GM23338 (cell line): Measurements from ENCODE around the gene USP10. TPM values are rescaled to one million over a fixed set of nuclear protein-coding genes. Genes with fewer than 3 reads are reported as not detected.

ENCODE experiments used
- ATAC-seq: fragments of 200-7000 bp; cut with Tn5 transposase; 3 replicates; pipeline ENCODE4 v1.9.1; 2020
- DNase-seq: peaks from one replicate; pipeline ENCODE4 v3.0.0-alpha.2; 2015; ENCODE audit warnings: low spot score
- H2AFZ ChIP-seq: fragments of 200-600 bp; sonication (generic); 2 replicates; pipeline ENCODE4 v1.8.0; 2016; ENCODE audit warnings: antibody characterized with exemption, mild to moderate bottlenecking, moderate library complexity
- H3F3A ChIP-seq: fragments of 200-600 bp; sonication (generic); replicated peaks from 2 replicates; pipeline ENCODE4 v1.8.0; 2017; ENCODE audit warnings: antibody characterized with exemption, mixed run types, low read depth
- H3K27ac ChIP-seq: fragments of 200-600 bp; sonication (generic); 2 replicates; pipeline ENCODE4 v1.6.1; 2016; ENCODE audit warnings: low read depth
- H3K27me3 ChIP-seq: fragments of 200-600 bp; sonication (generic); 2 replicates; pipeline ENCODE4 v1.8.0; 2016; ENCODE audit warnings: mild to moderate bottlenecking, mixed run types, moderate library complexity; ENCODE audit not compliant: insufficient read depth
- H3K36me3 ChIP-seq: fragments of 200-600 bp; sonication (generic); 2 replicates; pipeline ENCODE4 v1.8.0; 2016; ENCODE audit warnings: mild to moderate bottlenecking; ENCODE audit not compliant: insufficient read depth
- H3K4me1 ChIP-seq: fragments of 200-600 bp; sonication (generic); 2 replicates; pipeline ENCODE4 v1.8.0; 2016; ENCODE audit warnings: mild to moderate bottlenecking, moderate library complexity; ENCODE audit not compliant: insufficient read depth
- H3K4me2 ChIP-seq: fragments of 200-600 bp; sonication (generic); 2 replicates; pipeline ENCODE4 v1.7.1; 2017; ENCODE audit warnings: mixed run types
- H3K4me3 ChIP-seq: fragments of 200-600 bp; sonication (generic); 2 replicates; pipeline ENCODE4 v1.6.1; 2016; ENCODE audit warnings: mixed run types
- H3K79me2 ChIP-seq: fragments of 200-600 bp; sonication (generic); replicated peaks from 2 replicates; pipeline ENCODE4 v1.8.0; 2017; ENCODE audit warnings: mild to moderate bottlenecking; ENCODE audit not compliant: insufficient read depth
- H3K9me2 ChIP-seq: fragments of 200-600 bp; sonication (generic); 2 replicates; pipeline ENCODE4 v1.8.0; 2017; ENCODE audit not compliant: insufficient read depth
- H4K20me1 ChIP-seq: fragments of 200-600 bp; sonication (generic); replicated peaks from 2 replicates; pipeline ENCODE4 v1.8.0; 2017; ENCODE audit warnings: mild to moderate bottlenecking; ENCODE audit not compliant: insufficient read depth
- H3K27ac Mint-ChIP-seq: 2 replicates; pipeline ENCODE4 v1.8.0; 2020; ENCODE audit warnings: inconsistent platforms, mild to moderate bottlenecking, moderate library complexity, mixed read lengths
- H3K27me3 Mint-ChIP-seq: 3 replicates; pipeline ENCODE4 v1.8.0; 2022; ENCODE audit warnings: low read depth, mild to moderate bottlenecking, moderate library complexity, mixed read lengths, inconsistent platforms; ENCODE audit not compliant: insufficient read depth, poor library complexity
- H3K36me3 Mint-ChIP-seq: 3 replicates; pipeline ENCODE4 v1.8.0; 2021; ENCODE audit warnings: low read depth, mild to moderate bottlenecking, inconsistent platforms, moderate library complexity, mixed read lengths
- H3K4me1 Mint-ChIP-seq: 3 replicates; pipeline ENCODE4 v1.8.0; 2020; ENCODE audit warnings: mild to moderate bottlenecking, inconsistent platforms, mixed read lengths
- H3K4me3 Mint-ChIP-seq: 3 replicates; pipeline ENCODE4 v1.8.0; 2021; ENCODE audit warnings: moderate library complexity, mild to moderate bottlenecking, inconsistent platforms, mixed read lengths
- H3K9me3 Mint-ChIP-seq: 3 replicates; pipeline ENCODE4 v1.8.0; 2020; ENCODE audit warnings: moderate library complexity, mild to moderate bottlenecking, inconsistent platforms, mixed read lengths
- CREB1 ChIP-seq: fragments of 250-450 bp; sonication (Bioruptor Pico); IDR thresholded peaks from 2 replicates; pipeline ENCODE4 v1.5.0; 2020; ENCODE audit warnings: low read depth, mild to moderate bottlenecking, moderate library complexity
- EZH2 ChIP-seq: fragments of 200-600 bp; sonication (generic); IDR thresholded peaks from one replicate; pipeline ENCODE4 v1.8.0; 2017; ENCODE audit warnings: antibody characterized with exemption, mild to moderate bottlenecking, low read depth; ENCODE audit not compliant: unreplicated experiment
- EZH2phosphoT487 ChIP-seq: fragments of 200-600 bp; sonication (generic); IDR thresholded peaks from one replicate; pipeline ENCODE4 v1.8.1; 2018; ENCODE audit warnings: antibody characterized with exemption; ENCODE audit not compliant: unreplicated experiment
- JUNB ChIP-seq: IDR thresholded peaks from one replicate; pipeline ENCODE4 v1.6.1; 2016; ENCODE audit warnings: antibody characterized with exemption; ENCODE audit not compliant: unreplicated experiment
- NANOG ChIP-seq: IDR thresholded peaks from 2 replicates; pipeline ENCODE4 v1.6.1; 2016; ENCODE audit warnings: antibody characterized with exemption, borderline replicate concordance
- POLR2AphosphoS5 ChIP-seq: IDR thresholded peaks from 2 replicates; pipeline ENCODE4 v1.6.1; 2016; ENCODE audit warnings: antibody characterized with exemption, low read depth
- STAT1 ChIP-seq: IDR thresholded peaks from one replicate; pipeline ENCODE4 v1.6.1; 2016; ENCODE audit warnings: antibody characterized with exemption; ENCODE audit not compliant: unreplicated experiment
- ZNF114 ChIP-seq: fragments of 250-450 bp; sonication (Bioruptor Pico); IDR thresholded peaks from 2 replicates; pipeline ENCODE4 v1.5.0; 2020; ENCODE audit warnings: mild to moderate bottlenecking, moderate library complexity
- ZNF331 ChIP-seq: fragments of 250-450 bp; sonication (Bioruptor Pico); IDR thresholded peaks from 2 replicates; pipeline ENCODE4 v1.5.0; 2020; ENCODE audit warnings: low read depth, mild to moderate bottlenecking, moderate library complexity
- polyA plus RNA-seq: library from polyadenylated mRNA; unstranded; fragments of >200 nt; fragmentation: Nextera tagmentation; extraction: Ambion mirVana; gene quantifications from 2 replicates; pipeline ENCODE4 v1.2.1, GENCODE V29; 2016
- total RNA-seq: library from RNA; depleted of rRNA; stranded (reverse); fragments of >200 nt; shearing (Covaris generic); gene quantifications from 2 replicates; pipeline ENCODE4 v1.2.3, GENCODE V29; 2014
- TF ChIP-seq, protein P1 (sequence below): IDR thresholded peaks from one replicate; pipeline ENCODE4 v1.6.1; 2018; ENCODE audit warnings: antibody characterized with exemption; ENCODE audit not compliant: unreplicated experiment
- TF ChIP-seq, protein P2 (sequence below), 2 experiments: fragments of 200-600 bp in 1 of 2; sonication (generic) in 1 of 2; conservative IDR thresholded peaks; 2 replicates each; pipeline versions ENCODE4 v1.5.1 to v1.6.1; 2016 to 2017; ENCODE audit warnings: antibody characterized with exemption in 2 of 2, low read depth in 2 of 2, mild to moderate bottlenecking in 2 of 2, moderate library complexity in 1 of 2
- TF ChIP-seq, protein P3 (sequence below): fragments of 250-450 bp; sonication (Bioruptor Pico); IDR thresholded peaks from 2 replicates; pipeline ENCODE4 v1.5.0; 2020; ENCODE audit warnings: mild to moderate bottlenecking, moderate library complexity
- TF ChIP-seq, protein P4 (sequence below): IDR thresholded peaks from 2 replicates; pipeline ENCODE4 v1.6.1; 2016; ENCODE audit warnings: antibody characterized with exemption

USP10 gene
- total and polyA plus RNA-seq, 2 experiments from 2014 or later, result 158 to 194 TPM

DNA sequence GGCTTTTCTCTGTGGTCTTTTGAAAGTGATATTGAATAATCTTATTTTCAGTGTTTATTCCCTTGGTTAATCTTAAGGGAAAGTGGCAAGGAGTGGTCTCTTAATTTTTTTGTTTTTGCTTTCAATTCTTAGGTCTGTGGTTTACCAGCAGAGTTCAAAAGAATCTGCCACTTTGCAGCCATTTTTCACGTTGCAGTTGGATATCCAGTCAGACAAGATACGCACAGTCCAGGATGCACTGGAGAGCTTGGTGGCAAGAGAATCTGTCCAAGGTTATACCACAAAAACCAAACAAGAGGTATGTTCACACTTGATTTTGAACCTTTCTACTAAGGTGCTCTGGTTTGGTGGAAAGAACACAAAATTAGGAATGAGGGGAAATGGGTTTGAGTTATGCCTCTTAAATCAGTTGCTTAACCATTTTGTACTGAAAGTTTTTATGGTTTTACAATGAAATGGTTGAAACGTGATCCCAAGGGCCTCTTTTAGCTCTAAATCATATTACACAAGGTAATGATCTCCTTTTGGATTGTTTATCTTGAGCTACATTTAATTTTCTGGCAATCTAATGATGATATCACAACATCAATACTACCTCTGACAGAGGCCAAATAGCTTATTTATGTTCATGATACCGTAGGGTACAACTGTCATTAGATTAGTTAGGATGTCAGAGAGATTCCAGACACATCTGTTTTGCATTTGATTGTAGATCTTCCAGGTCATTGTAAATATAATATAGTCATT is 68.4 kb downstream of the USP10 start:
- H3K27me3 ChIP-seq, result no peaks in the 10 kb centered on the region; the same call in 1 of the 2 replicates
- 0 out of 2 replicates have a peak, but pooled peaks cover 10% of the 10 kb centered on the region for H3F3A ChIP-seq
- peaks cover 42% of the 10 kb centered on the region for H4K20me1 ChIP-seq
- H3K79me2 ChIP-seq, result peaks cover 59% of the 10 kb centered on the region
- DNase-seq, result no peak
- H3K4me3 ChIP-seq, result no peak overlapping the region
- H3K9me2 ChIP-seq, result no peaks in the 10 kb centered on the region
- Mint-ChIP-seq H3K4me1 (no peaks in the 10 kb centered on the region), H3K36me3 (peaks cover 93% of the 10 kb centered on the region), H3K9me3 (no peaks in the 10 kb centered on the region), H3K27me3 (peaks cover 6% of the 10 kb centered on the region), H3K4me3 (no peak overlapping the region), H3K27ac (no peak overlapping the region)
- H3K36me3 ChIP-seq, result peaks cover 67% of the 10 kb centered on the region
- H3K4me1 ChIP-seq, result no peaks in the 10 kb centered on the region
- no peak overlapping the region for H3K27ac ChIP-seq
- TF ChIP-seq EZH2 (no peak), CREB1 (CRISPR knock-in tag) (no peak), ZNF331 (CRISPR knock-in tag) (no peak), NANOG (no peak), STAT1 (no peak), EZH2phosphoT487 (no peak), JUNB (no peak), ZNF114 (no peak), POLR2AphosphoS5 (no peak)
- TF ChIP-seq, protein P1, sequence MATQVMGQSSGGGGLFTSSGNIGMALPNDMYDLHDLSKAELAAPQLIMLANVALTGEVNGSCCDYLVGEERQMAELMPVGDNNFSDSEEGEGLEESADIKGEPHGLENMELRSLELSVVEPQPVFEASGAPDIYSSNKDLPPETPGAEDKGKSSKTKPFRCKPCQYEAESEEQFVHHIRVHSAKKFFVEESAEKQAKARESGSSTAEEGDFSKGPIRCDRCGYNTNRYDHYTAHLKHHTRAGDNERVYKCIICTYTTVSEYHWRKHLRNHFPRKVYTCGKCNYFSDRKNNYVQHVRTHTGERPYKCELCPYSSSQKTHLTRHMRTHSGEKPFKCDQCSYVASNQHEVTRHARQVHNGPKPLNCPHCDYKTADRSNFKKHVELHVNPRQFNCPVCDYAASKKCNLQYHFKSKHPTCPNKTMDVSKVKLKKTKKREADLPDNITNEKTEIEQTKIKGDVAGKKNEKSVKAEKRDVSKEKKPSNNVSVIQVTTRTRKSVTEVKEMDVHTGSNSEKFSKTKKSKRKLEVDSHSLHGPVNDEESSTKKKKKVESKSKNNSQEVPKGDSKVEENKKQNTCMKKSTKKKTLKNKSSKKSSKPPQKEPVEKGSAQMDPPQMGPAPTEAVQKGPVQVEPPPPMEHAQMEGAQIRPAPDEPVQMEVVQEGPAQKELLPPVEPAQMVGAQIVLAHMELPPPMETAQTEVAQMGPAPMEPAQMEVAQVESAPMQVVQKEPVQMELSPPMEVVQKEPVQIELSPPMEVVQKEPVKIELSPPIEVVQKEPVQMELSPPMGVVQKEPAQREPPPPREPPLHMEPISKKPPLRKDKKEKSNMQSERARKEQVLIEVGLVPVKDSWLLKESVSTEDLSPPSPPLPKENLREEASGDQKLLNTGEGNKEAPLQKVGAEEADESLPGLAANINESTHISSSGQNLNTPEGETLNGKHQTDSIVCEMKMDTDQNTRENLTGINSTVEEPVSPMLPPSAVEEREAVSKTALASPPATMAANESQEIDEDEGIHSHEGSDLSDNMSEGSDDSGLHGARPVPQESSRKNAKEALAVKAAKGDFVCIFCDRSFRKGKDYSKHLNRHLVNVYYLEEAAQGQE, result no peak
- TF ChIP-seq, protein P2, sequence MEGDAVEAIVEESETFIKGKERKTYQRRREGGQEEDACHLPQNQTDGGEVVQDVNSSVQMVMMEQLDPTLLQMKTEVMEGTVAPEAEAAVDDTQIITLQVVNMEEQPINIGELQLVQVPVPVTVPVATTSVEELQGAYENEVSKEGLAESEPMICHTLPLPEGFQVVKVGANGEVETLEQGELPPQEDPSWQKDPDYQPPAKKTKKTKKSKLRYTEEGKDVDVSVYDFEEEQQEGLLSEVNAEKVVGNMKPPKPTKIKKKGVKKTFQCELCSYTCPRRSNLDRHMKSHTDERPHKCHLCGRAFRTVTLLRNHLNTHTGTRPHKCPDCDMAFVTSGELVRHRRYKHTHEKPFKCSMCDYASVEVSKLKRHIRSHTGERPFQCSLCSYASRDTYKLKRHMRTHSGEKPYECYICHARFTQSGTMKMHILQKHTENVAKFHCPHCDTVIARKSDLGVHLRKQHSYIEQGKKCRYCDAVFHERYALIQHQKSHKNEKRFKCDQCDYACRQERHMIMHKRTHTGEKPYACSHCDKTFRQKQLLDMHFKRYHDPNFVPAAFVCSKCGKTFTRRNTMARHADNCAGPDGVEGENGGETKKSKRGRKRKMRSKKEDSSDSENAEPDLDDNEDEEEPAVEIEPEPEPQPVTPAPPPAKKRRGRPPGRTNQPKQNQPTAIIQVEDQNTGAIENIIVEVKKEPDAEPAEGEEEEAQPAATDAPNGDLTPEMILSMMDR (conservative IDR thresholded peaks at IDR 0.05; ENCODE audit: low read depth in 2 of 2), result no peak
- TF ChIP-seq, protein P3, sequence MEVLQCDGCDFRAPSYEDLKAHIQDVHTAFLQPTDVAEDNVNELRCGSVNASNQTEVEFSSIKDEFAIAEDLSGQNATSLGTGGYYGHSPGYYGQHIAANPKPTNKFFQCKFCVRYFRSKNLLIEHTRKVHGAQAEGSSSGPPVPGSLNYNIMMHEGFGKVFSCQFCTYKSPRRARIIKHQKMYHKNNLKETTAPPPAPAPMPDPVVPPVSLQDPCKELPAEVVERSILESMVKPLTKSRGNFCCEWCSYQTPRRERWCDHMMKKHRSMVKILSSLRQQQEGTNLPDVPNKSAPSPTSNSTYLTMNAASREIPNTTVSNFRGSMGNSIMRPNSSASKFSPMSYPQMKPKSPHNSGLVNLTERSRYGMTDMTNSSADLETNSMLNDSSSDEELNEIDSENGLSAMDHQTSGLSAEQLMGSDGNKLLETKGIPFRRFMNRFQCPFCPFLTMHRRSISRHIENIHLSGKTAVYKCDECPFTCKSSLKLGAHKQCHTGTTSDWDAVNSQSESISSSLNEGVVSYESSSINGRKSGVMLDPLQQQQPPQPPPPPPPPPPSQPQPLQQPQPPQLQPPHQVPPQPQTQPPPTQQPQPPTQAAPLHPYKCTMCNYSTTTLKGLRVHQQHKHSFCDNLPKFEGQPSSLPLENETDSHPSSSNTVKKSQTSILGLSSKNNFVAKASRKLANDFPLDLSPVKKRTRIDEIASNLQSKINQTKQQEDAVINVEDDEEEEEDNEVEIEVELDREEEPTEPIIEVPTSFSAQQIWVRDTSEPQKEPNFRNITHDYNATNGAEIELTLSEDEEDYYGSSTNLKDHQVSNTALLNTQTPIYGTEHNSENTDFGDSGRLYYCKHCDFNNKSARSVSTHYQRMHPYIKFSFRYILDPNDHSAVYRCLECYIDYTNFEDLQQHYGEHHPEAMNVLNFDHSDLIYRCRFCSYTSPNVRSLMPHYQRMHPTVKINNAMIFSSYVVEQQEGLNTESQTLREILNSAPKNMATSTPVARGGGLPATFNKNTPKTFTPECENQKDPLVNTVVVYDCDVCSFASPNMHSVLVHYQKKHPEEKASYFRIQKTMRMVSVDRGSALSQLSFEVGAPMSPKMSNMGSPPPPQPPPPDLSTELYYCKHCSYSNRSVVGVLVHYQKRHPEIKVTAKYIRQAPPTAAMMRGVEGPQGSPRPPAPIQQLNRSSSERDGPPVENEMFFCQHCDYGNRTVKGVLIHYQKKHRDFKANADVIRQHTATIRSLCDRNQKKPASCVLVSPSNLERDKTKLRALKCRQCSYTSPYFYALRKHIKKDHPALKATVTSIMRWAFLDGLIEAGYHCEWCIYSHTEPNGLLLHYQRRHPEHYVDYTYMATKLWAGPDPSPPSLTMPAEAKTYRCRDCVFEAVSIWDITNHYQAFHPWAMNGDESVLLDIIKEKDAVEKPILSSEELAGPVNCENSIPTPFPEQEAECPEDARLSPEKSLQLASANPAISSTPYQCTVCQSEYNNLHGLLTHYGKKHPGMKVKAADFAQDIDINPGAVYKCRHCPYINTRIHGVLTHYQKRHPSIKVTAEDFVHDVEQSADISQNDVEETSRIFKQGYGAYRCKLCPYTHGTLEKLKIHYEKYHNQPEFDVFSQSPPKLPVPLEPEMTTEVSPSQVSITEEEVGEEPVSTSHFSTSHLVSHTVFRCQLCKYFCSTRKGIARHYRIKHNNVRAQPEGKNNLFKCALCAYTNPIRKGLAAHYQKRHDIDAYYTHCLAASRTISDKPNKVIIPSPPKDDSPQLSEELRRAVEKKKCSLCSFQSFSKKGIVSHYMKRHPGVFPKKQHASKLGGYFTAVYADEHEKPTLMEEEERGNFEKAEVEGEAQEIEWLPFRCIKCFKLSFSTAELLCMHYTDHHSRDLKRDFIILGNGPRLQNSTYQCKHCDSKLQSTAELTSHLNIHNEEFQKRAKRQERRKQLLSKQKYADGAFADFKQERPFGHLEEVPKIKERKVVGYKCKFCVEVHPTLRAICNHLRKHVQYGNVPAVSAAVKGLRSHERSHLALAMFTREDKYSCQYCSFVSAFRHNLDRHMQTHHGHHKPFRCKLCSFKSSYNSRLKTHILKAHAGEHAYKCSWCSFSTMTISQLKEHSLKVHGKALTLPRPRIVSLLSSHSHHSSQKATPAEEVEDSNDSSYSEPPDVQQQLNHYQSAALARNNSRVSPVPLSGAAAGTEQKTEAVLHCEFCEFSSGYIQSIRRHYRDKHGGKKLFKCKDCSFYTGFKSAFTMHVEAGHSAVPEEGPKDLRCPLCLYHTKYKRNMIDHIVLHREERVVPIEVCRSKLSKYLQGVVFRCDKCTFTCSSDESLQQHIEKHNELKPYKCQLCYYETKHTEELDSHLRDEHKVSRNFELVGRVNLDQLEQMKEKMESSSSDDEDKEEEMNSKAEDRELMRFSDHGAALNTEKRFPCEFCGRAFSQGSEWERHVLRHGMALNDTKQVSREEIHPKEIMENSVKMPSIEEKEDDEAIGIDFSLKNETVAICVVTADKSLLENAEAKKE (CRISPR knock-in tag), result no peak
- TF ChIP-seq, protein P4, sequence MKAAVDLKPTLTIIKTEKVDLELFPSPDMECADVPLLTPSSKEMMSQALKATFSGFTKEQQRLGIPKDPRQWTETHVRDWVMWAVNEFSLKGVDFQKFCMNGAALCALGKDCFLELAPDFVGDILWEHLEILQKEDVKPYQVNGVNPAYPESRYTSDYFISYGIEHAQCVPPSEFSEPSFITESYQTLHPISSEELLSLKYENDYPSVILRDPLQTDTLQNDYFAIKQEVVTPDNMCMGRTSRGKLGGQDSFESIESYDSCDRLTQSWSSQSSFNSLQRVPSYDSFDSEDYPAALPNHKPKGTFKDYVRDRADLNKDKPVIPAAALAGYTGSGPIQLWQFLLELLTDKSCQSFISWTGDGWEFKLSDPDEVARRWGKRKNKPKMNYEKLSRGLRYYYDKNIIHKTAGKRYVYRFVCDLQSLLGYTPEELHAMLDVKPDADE, result no peak
- no peak overlapping the region for H2AFZ ChIP-seq
- no peak overlapping the region for H3K4me2 ChIP-seq
- no peak for ATAC-seq
